C4-2B (cell line): Measurements from ENCODE around the gene FAM83G.

Experiments used
- CTCF ChIP-seq: fragments of 450-650 bp; conservative IDR thresholded peaks from 2 replicates; pipeline ENCODE4 v1.5.1; 2017; ENCODE audit warnings: mild to moderate bottlenecking
- ZFX ChIP-seq: fragments of 450-650 bp; IDR thresholded peaks from 2 replicates; pipeline ENCODE4 v1.6.1; 2017

DNA sequence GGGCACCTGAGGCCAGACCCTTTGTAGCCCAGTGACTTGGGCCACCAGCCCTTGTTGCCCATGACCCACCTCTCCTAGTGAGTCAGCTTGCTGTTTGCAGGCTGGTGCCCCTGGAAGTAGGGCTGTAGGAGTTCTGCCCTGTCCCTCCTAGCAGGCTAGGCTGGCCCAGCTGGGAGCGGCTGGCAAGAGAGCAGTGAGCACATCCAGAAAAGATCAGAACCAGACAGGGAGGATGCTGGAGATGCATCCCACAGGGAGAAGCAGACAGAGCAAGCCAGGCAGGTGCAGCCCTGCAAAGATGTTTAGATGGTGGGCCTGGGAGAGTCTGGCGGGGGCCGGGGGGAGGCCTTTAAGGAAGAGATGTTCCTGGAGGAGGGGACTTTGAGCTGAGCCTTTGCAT, 50.2 kb downstream of the FAM83G start:
- TF ChIP-seq CTCF = no peak
- no peak; the same call in 1 of the 2 replicates for TF ChIP-seq ZFX
